HG03159 (cell line): Measurements from ENCODE around the gene RPE65.
"Not testable (repeated sequence)": the region's sequence is repeated elsewhere in the genome, so short reads cannot be mapped to it uniquely, and the experiment has no call there.

Experiments used
- ATAC-seq: cut with Tn5 transposase; IDR thresholded peaks from one replicate; pipeline ENCODE4 v1.9.1; 2021; ENCODE audit warnings: mild to moderate bottlenecking, moderate library complexity; ENCODE audit not compliant: unreplicated experiment

The RPE65 gene

DNA sequence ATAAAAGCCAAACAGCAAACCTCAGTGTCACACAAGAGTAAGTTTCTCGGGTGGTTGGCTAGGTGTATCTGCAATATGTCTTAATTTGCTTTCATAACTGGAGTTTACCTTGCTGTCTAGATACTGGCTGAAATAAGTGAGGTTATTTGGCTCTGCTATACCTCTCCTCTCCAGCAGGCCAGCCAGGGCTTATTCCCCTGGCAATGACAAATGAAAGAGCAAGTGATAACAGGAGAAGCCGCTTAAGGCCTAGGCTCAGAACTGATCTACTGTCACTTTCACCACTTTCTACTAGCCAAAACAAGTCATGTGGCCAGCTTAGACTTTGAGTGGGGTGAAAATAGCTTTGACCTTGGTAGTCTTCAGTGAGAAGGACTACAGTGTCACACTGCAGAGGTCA lies 4.8 kb upstream of the RPE65 start:
- peak; percentile 72 for ATAC-seq

DNA sequence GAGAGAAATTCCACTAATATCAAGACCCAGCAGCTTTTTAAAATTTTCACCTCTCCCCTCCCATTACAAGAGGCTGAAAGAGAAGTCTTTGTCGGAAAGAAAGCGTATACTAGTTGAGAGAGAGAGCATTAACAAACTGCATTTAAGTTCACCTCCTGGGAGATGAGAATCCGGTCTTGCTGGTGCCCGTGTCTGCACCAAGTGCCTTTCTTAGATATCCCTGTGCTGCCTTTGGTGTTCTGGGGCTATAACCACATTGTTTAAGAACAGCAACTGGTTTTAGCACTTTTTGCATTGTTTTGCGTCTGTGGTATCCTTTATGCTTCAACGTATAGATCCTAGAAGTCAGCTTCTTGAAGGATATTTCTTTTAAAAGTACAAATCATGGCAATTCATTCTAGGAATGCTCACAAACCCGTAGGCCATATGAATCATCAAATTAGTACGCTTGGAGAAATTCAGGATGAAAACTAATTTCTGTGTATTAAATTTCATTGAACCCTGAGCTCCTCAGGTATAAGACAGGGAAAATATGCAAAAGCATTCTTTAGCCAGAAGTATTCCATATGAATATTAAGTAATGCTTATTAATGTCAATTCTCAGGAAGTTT lies 3.4 kb upstream of the RPE65 start:
- no peak for ATAC-seq

DNA sequence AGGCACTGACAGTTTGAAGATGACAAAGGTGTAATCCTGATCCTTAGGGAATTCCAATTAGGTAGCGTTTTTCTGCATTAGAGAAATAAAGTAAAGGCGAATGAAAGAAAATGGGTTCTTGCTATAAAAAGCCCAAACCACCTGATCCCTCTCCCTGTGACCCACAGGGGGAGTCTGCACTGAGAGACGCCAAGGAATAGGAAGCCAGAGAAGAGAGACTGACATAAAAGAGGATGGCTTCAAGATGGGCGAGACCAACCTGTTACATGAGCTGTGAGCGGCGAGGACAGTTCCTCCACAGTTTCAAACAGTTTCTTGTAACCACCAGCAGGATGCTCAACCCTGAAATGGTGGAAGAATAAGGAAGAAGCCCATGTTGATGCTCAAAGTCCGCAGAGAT lies 1.4 kb downstream of the RPE65 start:
- ATAC-seq, result no peak

DNA sequence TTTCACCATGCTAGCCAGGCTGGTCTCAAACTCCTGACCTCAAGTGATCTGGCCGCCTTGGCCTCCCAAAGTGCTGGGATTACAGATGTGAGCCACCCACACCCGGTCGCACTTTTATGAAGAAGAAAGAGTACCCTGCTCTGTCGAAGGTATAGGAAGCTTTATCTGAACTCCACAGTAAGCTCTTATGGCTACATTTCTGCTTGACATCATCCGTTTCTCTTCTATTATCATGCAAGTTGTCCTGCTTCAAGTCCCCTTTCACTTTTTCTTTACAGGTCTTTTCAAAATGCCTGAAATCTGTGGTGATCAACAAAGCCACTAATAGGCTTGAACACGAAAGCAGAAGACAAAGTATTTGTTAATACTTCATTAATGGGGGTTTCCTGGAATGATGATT lies 4.0 kb downstream of the RPE65 start:
- no peak for ATAC-seq

DNA sequence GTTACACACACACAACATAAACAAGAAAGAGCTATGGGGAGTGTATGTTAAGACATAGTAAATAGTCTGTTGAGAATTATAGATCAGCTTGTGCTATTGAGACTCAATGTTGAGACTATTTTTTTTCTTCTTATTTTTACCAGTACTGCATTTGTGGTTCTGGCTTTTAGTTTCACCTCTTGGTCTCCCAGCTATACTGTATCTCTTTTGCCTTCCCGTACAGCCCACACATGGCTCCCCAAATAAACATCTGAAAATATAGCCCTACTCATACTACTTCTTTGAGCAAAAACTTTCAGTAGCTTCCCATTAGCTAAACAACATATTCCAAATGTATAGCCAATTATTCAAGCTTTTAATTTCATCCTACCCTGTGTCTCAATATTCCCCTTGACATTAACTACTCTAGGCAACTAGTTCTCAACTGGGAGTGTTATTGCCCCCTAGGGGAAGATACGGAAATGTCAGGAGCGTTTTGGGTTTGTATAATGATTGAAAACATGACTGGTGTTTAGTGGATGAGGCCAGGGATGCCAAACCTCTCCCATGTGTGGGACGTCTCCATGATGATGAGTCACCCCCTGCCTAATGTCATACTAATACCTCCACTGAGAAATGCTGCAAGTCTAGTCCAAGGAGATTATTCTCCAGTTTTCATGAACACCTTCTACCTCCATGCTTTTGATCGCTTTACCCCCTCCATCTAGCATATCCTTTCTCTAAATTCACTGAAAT lies 6.8 kb downstream of the RPE65 start:
- peak; percentile 90 for ATAC-seq

DNA sequence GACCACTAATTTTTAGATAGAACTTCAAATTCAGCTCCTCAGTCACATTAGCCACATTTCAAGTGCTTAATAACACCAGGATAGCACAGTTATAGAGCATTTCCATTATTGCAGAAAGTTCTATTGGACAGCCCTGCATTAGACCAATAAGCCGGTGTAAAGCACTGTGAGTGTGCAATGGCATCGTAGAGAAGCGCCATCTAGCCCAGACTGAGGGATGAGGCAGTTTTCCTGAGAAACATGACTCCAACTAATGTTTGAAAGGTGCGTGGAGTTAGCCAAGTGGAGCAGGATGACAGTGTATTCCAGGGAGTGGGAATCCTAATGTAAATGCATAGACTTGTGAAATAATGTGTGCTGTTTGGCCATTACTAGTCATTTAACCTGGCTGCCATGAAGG lies 7.7 kb downstream of the RPE65 start:
- ATAC-seq, result no peak

DNA sequence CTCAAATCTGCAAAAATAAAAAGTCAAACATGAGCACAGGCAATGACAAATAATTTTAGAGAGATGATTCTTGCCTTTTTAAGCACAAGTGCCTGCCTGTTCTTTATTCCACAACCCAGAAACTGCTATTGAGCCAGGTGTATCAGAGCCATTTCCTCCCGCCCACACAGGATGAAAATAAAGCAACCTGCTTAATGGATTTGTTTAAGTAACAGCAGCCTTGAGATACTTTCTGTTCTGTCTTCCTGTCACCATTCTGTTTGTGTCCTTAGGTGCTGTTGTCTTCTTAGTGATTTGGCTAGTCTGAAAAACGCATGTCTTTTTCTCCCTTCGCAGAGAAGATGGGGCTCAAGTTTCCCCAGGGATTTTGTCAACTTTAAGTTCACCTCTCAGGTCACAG lies 11.4 kb downstream of the RPE65 start:
- ATAC-seq, result no peak

DNA sequence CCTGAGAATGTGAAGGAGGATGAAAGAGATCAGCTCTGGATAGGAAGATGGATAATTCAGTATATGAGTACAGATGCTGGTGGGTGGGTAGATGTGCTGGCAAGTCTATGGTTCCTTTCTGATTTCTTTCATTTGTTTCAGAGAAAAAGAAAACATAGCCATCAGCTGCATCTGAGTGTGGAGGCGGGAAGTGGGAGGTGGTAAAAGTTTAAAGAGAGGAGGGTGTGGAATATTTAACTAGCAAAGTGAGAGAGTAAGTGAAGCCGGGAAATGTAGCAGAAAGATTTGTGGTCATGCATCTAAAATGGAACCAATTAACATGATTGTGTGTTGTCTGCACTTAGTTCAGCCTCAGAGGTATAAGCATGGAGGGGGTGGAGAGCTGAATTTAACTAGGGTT lies 16.4 kb downstream of the RPE65 start:
- no peak for ATAC-seq

DNA sequence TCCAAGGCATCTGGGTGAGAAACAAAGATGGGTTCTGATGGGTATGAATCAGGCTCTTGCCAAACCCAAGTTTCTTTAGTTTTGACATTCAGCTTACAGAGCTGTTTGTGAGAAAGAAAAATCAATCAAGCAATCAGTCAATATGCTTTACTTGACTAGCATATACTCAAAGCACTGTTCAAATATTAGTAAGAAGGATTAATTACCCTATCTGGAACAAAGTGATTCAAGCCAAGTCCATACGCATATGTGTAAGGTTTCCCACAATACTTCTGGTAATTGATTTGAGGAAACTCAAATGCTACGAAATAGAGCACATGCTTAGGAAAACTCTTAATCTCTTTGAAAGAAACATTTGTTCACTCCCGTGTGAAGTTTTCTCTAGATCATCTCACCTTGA lies 18.7 kb downstream of the RPE65 start:
- no peak for ATAC-seq

DNA sequence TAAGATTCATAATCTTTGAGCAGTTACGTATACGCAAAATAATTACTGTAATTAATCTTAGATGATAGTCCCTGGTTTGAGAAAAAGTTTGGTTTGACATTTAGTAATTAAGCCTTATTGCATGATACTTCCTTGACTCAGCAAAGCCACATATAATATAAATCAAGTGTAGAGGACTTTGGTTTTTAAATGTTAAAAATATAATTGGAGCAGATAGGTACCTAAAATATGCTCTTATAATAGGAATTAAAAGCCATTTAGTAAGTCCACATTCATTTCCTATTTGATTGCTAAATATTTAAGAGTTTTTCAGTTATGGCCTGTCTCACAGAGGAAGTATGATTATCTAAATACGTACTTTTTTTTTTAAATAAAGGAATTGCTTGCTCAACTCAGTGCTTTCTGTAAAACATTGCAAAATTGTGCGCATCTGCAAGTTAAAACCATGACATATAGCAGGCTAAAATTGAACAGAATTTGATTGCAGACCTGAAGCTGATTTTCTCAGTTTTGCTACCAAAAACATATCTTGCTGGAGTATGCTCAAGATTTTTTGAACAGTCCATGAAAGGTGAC lies 20.4 kb downstream of the RPE65 start:
- ATAC-seq, result no peak

DNA sequence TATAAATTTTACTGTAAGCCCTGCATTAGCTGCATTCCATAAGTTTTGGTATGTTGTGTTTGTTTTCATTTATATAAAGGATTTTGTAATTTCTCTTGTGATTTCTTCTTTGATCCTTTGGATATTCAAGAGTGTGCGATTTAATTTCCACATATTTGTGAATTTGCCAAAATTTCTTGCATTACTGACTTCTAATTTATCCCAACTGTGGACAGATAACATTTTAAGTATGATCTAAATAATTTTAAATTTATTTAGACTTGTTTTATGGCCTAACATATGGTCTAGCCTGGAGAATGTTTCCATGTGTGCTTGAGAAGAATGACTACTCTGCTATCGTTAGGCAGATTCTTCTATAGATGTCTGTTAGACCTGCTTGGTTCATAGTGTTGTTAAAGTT lies 23.2 kb downstream of the RPE65 start:
- no peak for ATAC-seq

DNA sequence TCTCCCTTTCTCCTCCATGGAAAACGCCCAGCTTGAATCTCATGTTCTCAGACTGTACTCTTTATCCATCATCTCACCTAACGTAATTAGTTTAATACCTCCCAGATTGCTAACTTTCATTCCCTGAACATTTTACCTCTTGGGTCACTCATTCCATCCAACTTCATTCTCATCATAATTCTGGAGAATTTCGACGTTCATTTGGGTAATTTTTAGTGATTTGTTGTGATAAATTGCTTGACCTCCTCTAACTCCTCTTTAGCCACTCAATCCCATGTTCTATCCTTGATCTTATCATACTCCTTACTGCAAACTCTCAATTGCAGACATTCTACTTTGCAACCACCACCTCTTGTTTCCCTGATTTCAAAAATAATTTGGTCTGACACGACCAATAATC lies 28.4 kb downstream of the RPE65 start:
- no peak for ATAC-seq

DNA sequence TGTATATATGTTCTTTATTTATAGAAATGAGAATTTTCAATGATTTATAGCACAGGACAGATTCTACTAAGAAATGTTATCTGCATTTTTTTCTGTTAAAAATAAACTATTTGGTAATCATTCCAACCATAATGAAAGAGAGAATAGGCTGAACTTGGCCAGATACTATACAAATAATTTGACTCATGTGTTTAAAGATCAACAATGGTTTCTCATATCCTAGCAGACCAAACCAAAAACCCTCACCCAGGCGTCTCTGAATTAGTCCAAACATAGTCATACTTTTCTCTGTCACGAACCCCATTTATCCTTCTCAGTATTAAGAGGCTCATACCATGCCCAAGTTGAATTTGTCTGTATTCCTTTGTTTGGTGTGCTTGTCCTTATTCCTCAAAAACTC lies 40.3 kb downstream of the RPE65 start:
- no peak for ATAC-seq

DNA sequence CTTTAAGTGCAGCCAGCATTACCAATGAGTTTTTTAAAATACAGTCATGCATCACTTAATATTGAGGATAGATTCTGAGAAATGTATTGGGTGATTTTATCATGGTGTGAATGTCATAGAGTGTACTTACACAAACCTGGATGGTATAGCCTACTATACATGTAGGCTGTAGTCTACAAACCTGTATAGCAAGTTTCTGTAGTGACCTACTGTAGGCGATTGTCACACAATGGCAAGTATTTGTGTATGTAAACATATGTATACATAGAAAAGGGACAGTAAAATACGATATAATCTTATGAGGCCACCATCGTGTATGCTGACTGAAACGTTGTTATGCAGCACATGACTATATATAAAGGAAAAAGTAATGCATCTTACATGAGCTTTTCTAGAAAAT lies 48.2 kb downstream of the RPE65 start:
- ATAC-seq, result no peak

DNA sequence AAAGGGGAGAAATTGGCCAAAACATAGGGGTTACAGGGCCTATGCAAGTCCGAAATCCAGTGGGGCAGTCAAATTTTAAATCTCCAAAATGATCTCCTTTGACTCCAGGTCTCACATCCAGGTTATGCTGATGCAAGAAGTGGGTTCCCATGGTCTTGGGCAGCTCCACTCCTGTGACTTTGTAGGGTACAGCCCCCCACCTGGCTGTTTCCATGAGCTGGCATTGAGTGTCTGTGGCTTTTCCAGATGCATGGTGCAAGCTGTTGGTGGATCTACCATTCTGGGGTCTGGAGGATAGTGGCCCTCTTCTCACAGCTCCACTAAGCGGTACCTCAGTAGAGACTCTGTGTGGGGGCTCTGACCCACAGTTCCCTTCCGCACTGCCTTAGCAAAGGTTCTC lies 54.2 kb downstream of the RPE65 start:
- ATAC-seq, result not testable (repeated sequence)

DNA sequence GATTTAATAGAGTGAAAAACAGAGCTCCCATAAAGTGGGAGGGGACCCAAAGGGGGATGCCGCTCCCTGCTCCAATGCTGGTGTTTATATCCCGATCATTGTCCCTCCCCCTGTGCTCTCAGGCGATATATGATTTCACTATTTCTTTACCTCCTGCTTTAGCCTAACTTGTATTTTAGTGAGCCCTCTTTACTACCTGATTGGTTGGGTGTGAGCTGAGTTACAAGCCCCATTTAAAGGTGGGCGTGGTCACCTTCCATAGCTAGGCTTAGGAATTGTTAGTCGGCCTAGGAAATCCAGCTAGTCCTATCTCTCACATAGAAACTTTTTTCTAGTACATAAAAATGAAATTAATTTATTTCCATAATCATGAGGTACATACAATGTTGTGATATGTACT lies 57.3 kb downstream of the RPE65 start:
- not testable (repeated sequence) for ATAC-seq

DNA sequence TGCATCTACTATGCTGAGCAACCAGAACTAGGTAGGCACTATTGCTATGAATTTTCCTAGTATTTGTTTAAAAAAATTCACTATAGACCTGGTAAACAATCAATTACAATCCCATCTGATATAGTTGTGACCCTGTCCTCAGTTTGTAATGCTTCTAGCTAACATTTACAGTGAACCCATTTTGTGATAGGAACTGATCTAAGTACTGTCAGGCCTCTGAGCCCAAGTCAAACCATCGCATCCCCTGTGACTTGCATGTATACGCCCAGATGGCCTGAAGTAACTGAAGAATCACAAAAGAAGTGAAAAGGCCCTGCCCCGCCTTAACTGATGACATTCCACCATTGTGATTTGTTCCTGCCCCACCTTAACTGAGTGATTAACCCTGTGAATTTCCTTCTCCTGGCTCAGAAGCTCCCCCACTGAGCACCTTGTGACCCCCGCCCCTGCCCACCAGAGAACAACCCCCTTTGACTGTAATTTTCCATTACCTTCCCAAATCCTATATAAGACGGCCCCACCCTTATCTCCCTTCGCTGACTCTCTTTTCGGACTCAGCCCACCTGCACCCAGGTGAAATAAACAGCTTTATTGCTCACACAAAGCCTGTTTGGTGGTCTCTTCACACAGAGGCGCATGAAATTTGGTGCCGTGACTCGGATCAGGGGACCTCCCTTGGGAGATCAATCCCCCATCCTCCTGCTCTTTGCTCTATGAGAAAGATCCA lies 63.8 kb downstream of the RPE65 start:
- ATAC-seq, result not testable (repeated sequence)

DNA sequence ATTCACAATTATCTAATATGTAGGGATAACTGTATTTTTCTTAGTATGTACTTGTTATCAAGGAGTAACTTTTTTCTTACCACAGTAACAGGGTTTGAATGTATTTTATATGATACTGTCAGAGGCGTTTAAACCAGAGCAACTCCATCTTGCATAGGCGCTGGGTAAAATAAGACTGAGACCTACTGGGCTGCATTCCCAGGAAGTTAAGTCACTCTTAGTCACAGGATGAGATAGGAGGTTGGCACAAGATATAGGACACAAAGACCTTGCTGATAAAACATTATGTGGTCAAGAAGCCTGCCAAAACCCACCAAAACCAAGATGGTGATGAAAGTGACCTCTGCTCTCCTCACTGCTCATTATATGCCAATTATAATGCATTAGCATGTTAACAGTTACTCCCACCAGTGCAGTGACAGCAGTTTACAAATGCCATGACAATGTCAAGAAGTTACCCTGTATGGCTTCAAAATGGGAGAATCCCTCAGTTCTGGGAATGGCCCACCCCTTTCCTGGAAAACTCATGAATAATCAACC lies 64.8 kb downstream of the RPE65 start:
- ATAC-seq, result no peak

DNA sequence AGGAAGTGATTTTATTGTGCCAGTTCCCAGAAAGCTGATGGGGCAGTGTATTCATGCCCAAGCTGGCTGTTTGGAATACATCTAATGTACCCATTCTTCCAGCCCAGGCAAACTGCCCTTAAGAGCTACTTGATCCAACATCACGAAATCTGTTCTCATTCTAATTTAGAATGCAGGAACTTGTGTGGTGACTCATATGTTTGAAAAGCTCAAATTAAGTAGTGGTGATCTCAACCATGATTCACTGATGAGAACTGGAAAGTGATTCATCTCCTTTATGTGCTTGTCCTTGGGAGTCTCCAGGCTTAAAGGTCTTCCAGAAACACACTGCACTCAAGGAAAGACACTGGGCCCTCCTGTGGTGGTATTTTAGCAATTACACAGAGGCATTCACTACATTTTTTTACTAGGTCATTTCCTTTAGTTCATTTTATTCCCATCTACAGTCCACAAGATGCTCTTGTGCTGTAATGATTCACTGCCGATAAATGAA lies 65.4 kb downstream of the RPE65 start:
- no peak for ATAC-seq

DNA sequence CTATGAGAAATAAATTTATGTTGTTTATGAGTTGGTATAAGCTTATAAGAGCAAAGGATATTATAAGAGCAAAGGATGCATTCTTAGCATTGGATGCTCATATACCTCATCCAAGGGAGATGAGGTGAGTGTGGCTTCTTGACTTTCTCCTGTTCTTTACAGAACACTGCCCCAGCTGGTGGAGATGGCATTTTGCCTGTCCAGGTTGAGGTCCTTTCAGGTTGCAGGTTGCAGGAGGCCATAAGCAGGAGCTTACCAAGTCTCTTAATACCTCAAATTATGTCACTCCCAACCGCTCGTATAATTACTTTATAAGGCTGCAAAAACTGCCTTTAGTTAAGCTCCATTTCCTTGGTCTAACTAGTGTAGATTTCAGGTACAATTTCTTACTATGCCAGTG lies 66.7 kb downstream of the RPE65 start:
- no peak for ATAC-seq

DNA sequence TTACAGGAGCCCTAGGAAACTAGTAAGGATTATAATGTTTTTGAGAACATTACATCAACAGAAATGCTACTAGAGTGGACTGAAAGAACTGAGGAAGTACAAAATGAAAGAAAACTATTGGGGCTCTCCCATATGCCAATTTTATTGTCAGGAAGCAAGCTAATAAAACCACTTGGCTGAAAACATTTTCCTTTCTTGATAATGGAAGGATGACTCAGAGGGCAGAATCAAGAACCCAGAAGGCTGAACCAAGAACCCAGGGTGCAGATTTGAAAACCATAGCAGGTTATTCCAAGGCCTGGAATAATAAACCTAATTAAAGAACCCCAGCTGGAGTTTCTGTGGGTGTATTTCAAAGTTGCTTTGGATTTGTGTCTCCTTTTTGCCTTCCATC lies 70.7 kb downstream of the RPE65 start:
- no peak for ATAC-seq
